NCI-H1694 treated with DMSO at 0.1 percent for 48 hours (cell line): ENCODE results near the gene OCEL1.
"Not testable (repeated sequence)": the region's sequence is repeated elsewhere in the genome, so short reads cannot be mapped to it uniquely, and the experiment has no call there.

ENCODE experiments used
- DNase-seq: peaks from one replicate; lab custom pipeline; 2025; lab: John Stamatoyannopoulos, UW

Gene OCEL1

GRCh38 chr19:17263712-17264640 is 38.0 kb downstream of the OCEL1 start:
- no peak for DNase-seq

- DNase-seq: no peak
These were observed 38.6 kb downstream of the OCEL1 start, which contains the start of gene USHBP1 for GRCh38 chr19:17264641-17264979. Gene USHBP1, minus strand, starts transcription at chr19:17264745. Its CDS starts 446 bp downstream, at chr19:17264299.

- no peak for DNase-seq
These were observed 40.0 kb downstream of the OCEL1 start for GRCh38 chr19:17266026-17266425.

GRCh38 chr19:17266589-17266974 is 40.6 kb downstream of the OCEL1 start:
- DNase-seq: no peak

- DNase-seq: peak; percentile 98
These were observed 41.2 kb downstream of the OCEL1 start, which contains the start of gene BABAM1 for GRCh38 chr19:17266975-17267788. Gene BABAM1, plus strand, starts transcription at chr19:17267443. Its CDS starts 1,364 bp downstream, at chr19:17268807.

- no peak for DNase-seq
These were observed 42.7 kb downstream of the OCEL1 start for GRCh38 chr19:17268754-17269153.

- DNase-seq: not testable (repeated sequence)
These were observed 48.9 kb downstream of the OCEL1 start for GRCh38 chr19:17274892-17275291.

- DNase-seq: no peak
These were observed 49.6 kb downstream of the OCEL1 start for GRCh38 chr19:17275441-17276175.
